GM23248 (cell line): ENCODE measurements around the gene CCDC150. TPM values are rescaled to one million over a fixed set of nuclear protein-coding genes. Genes with fewer than 3 reads are reported as not detected.
A peak's percentile ranks its signal among the peaks of the same experiment; 100 is the strongest.

Source experiments
- DNase-seq: peaks from one replicate; pipeline ENCODE4 v3.0.0-alpha.2; 2015
- H2AFZ ChIP-seq: fragments of 200-600 bp; sonication (generic); 2 replicates; pipeline ENCODE4 v1.6.1; 2016; ENCODE audit warnings: antibody characterized with exemption
- H3F3A ChIP-seq: fragments of 200-600 bp; sonication (generic); 2 replicates; pipeline ENCODE4 v1.6.1; 2016; ENCODE audit warnings: mild to moderate bottlenecking, antibody characterized with exemption, mixed run types; ENCODE audit not compliant: insufficient read depth
- H3K27ac ChIP-seq: fragments of 200-600 bp; sonication (generic); 2 replicates; pipeline ENCODE4 v1.5.1; 2016; ENCODE audit warnings: mild to moderate bottlenecking
- H3K27me3 ChIP-seq: fragments of 200-600 bp; sonication (generic); replicated peaks from 2 replicates; pipeline ENCODE4 v1.6.1; 2016; ENCODE audit warnings: mild to moderate bottlenecking; ENCODE audit not compliant: insufficient read depth
- H3K36me3 ChIP-seq: fragments of 200-600 bp; sonication (generic); 2 replicates; pipeline ENCODE4 v1.6.1; 2016; ENCODE audit warnings: low read depth, mild to moderate bottlenecking
- H3K4me1 ChIP-seq: fragments of 200-600 bp; sonication (generic); 2 replicates; pipeline ENCODE4 v1.6.1; 2016; ENCODE audit warnings: mild to moderate bottlenecking; ENCODE audit not compliant: insufficient read depth
- H3K4me2 ChIP-seq: fragments of 200-600 bp; sonication (generic); one replicate; pipeline ENCODE4 v1.6.1; 2016; ENCODE audit warnings: mild to moderate bottlenecking; ENCODE audit not compliant: unreplicated experiment
- H3K4me3 ChIP-seq: fragments of 200-600 bp; sonication (generic); 2 replicates; pipeline ENCODE4 v1.5.1; 2016; ENCODE audit warnings: mild to moderate bottlenecking
- H3K79me2 ChIP-seq: fragments of 200-600 bp; sonication (generic); 2 replicates; pipeline ENCODE4 v1.6.1; 2016; ENCODE audit warnings: mild to moderate bottlenecking; ENCODE audit not compliant: insufficient read depth
- H3K9ac ChIP-seq: fragments of 200-600 bp; sonication (generic); 2 replicates; pipeline ENCODE4 v1.6.1; 2016; ENCODE audit warnings: mild to moderate bottlenecking
- H3K9me2 ChIP-seq: fragments of 200-600 bp; sonication (generic); 2 replicates; pipeline ENCODE4 v1.6.1; 2016; ENCODE audit warnings: mixed run types, mild to moderate bottlenecking, moderate library complexity; ENCODE audit not compliant: insufficient read depth
- H3K9me3 ChIP-seq: fragments of 200-600 bp; sonication (generic); one replicate; pipeline ENCODE4 v1.6.1; 2017; ENCODE audit warnings: low read depth
- H4K20me1 ChIP-seq: fragments of 200-600 bp; sonication (generic); 2 replicates; pipeline ENCODE4 v1.6.0; 2016; ENCODE audit not compliant: insufficient read depth
- EZH2 ChIP-seq: fragments of 200-600 bp; sonication (generic); IDR thresholded peaks from 2 replicates; pipeline ENCODE4 v1.6.1; 2018; ENCODE audit warnings: antibody characterized with exemption, mild to moderate bottlenecking; ENCODE audit not compliant: insufficient read depth, poor library complexity, severe bottlenecking
- EZH2phosphoT487 ChIP-seq: fragments of 200-600 bp; sonication (generic); IDR thresholded peaks from 2 replicates; pipeline ENCODE4 v1.6.1; 2018; ENCODE audit warnings: antibody characterized with exemption, moderate library complexity, mild to moderate bottlenecking, low read depth; ENCODE audit not compliant: insufficient read depth
- WGBS, 2 experiments: methylation state at CpG; one replicate each; pipeline ENCODE4 v1.1.6; 2015 to 2017; ENCODE audit warnings: low lambda C conversion rate in 2 of 2, low coverage in 1 of 2; ENCODE audit errors: missing lambda C conversion rate in 2 of 2; 5-methylcytosine and 5-hydroxymethylcytosine counted together
- in situ Hi-C: fragments of 300-500 bp; cut with MboI; formaldehyde crosslinking; loops from 2 replicates; pipeline ENCODE4 v1.15.0; 2020
- polyA plus RNA-seq: library from polyadenylated mRNA; unstranded; fragments of >200 nt; fragmentation: Nextera tagmentation; extraction: Ambion mirVana; gene quantifications from 2 replicates; pipeline ENCODE4 v1.2.1, GENCODE V29; 2016
- small RNA-seq: library from RNA; depleted of rRNA; stranded (forward); fragments of <200 nt; gene quantifications from one replicate; pipeline ENCODE3, GENCODE V24; 2014; ENCODE audit warnings: low read depth, low replicate concordance
- total RNA-seq: library from RNA; depleted of rRNA; stranded (reverse); fragments of >200 nt; shearing (Covaris generic); gene quantifications from 2 replicates; pipeline ENCODE4 v1.2.3, GENCODE V29; 2014; rRNA removed

Gene CCDC150
- total and polyA plus RNA-seq, 2 experiments from 2014 or later = 0.65 to 2.1 TPM

DNA sequence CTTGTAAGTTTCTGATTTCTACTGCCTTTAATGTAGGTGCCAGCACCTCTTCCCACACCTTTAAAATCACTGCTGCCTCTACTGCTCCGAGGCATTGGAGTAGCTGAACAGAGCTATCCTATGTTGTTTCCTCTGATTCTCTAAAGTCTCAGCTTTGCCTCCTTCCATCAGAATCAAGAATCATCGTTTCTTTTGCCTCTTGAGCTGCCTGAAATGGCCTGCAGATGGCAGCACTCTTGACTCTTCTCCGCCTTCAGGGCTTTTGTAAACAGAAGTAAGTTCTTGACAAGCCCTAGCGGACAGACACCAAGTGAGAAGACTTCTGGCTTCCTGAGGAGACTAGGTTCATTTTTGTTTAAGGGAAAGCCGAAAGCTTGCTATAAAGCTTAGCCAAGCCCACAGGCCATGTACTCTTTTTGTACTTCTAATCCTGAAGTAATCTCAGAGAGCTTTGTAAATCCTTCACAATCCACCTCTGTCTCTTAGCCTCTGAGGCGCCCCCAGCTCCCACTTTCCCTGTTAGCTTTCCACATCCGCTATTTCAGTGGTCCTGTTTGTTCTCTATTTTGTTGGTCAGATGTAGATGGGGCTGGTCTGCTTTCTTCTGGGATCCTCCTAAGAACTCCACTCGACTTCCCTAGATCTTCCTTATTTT lies 111.6 kb downstream of the CCDC150 start:
- Histone ChIP-seq H3K9ac (no peak overlapping the region), H4K20me1 (no peaks in the 10 kb centered on the region), H3K4me2 (peak overlapping the region; percentile 12), H3K9me2 (no peaks in the 10 kb centered on the region), H3K27ac (no peak overlapping the region), H3K79me2 (no peaks in the 10 kb centered on the region), H2AFZ (peak overlapping the region; percentile 79), H3K4me1 (no peaks in the 10 kb centered on the region), H3K9me3 (no peaks in the 10 kb centered on the region), H3F3A (peaks cover 8% of the 10 kb centered on the region; the same call in 1 of the 2 replicates), H3K36me3 (no peaks in the 10 kb centered on the region), H3K4me3 (peak overlapping the region; percentile 27; the same call in 1 of the 2 replicates), H3K27me3 (no peaks in the 10 kb centered on the region)
- in situ Hi-C loops = loop anchor here (10.0 kb wide), 2 partner anchors 456 to 666 kb away; no protein-coding TSS in a partner anchor
- TF ChIP-seq EZH2phosphoT487 (no peak), EZH2 (no peak)
- peak; percentile 84 for DNase-seq
- 43 to 50% methylated on average over 8 of the region's 8 CpGs for WGBS, 2 experiments

DNA sequence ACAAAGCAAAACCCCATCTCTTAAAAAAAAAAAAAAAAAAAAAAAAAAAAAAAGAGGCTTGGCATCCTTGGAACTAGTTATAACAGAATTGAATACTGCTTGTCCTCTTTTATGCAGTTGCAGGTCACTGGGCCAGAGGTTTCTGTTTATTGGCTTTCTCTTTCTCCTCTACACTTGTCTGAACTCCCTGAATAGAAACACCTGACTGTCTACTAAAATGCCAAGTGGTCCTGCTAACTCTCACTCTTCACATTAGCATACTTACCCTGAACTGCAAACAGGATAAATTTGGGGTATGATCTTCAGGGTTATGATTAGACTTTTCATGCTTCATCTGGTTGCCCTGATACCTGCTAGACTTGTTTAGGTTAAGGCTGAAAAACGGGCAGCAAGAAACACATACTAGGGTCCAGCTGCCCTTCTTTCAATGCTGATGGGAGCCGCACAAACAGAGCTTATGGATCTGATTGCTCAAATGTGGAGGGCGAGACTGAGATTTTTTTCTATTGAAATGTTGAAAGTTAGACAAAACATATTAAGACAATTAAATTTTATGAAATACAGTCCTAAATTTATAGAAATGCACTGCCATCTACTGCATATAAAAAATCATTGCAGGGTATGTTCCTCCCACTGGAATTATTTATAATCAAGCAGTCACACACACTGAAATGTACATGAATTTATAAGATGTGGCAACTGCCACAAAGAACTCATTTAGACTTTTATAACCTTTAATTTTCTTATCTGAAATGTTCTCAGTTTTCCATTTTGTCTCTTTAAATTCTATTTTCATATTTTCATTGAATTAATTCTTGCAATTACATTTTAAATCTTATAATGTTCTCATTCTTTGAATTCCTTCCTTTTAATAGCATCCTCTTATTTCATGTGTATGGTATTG lies 119.2 kb downstream of the CCDC150 start:
- TF ChIP-seq EZH2 (no peak), EZH2phosphoT487 (no peak)
- Histone ChIP-seq H4K20me1 (no peaks in the 10 kb centered on the region), H3K4me2 (peak overlapping the region; percentile 75), H3K79me2 (no peaks in the 10 kb centered on the region), H3K4me3 (peak overlapping the region; percentile 44), H3K27ac (peak overlapping the region; percentile 37), H3K4me1 (peaks cover 14% of the 10 kb centered on the region), H3K36me3 (0 out of 2 replicates have a peak, but pooled peaks cover 7% of the 10 kb centered on the region), H2AFZ (peak overlapping the region; percentile 51), H3K9ac (peak overlapping the region; percentile 51), H3F3A (peaks cover 18% of the 10 kb centered on the region), H3K9me2 (no peaks in the 10 kb centered on the region), H3K9me3 (no peaks in the 10 kb centered on the region), H3K27me3 (no peaks in the 10 kb centered on the region)
- in situ Hi-C loops = loop anchor here (10.0 kb wide), 2 partner anchors 464 to 674 kb away; no protein-coding TSS in a partner anchor
- DNase-seq = peak; percentile 70
- WGBS, 2 experiments = 11 to 13% methylated on average over 3 of the region's 3 CpGs

DNA sequence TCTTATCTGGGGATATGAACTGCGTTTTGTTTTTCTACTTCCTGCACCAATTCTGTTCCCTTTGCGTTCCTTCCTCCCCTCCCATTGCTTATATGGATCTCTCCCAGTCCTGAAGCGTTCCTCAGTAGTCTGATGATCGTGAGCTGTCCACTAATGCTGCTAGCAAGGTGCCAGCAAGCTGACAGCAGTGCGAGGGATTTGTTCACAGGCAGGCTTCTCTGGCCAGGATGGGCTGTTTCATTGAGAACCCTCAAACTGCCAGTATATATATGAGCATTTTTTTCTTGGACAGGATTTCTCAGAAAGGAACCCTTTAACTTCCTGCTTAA lies 119.8 kb downstream of the CCDC150 start:
- no peaks in the 10 kb centered on the region for H4K20me1 ChIP-seq
- H3K9me2 ChIP-seq = no peaks in the 10 kb centered on the region
- H2AFZ ChIP-seq = peak overlapping the region; percentile 51
- peak; percentile 71 for DNase-seq
- peak overlapping the region; percentile 37 for H3K27ac ChIP-seq
- WGBS, 2 experiments = 12 to 19% methylated on average over 5 of the region's 5 CpGs
- peak overlapping the region; percentile 51 for H3K9ac ChIP-seq
- H3K79me2 ChIP-seq = no peaks in the 10 kb centered on the region
- peaks cover 18% of the 10 kb centered on the region for H3F3A ChIP-seq
- H3K9me3 ChIP-seq = no peaks in the 10 kb centered on the region
- in situ Hi-C loops = loop anchor here (10.0 kb wide), 2 partner anchors 465 to 675 kb away; no protein-coding TSS in a partner anchor
- H3K4me2 ChIP-seq = peak overlapping the region; percentile 75
- H3K27me3 ChIP-seq = no peaks in the 10 kb centered on the region
- H3K36me3 ChIP-seq = peaks cover 12% of the 10 kb centered on the region; the same call in 1 of the 2 replicates
- H3K4me3 ChIP-seq = peak overlapping the region; percentile 44
- peaks cover 14% of the 10 kb centered on the region for H3K4me1 ChIP-seq
- TF ChIP-seq EZH2 (no peak), EZH2phosphoT487 (no peak)

DNA sequence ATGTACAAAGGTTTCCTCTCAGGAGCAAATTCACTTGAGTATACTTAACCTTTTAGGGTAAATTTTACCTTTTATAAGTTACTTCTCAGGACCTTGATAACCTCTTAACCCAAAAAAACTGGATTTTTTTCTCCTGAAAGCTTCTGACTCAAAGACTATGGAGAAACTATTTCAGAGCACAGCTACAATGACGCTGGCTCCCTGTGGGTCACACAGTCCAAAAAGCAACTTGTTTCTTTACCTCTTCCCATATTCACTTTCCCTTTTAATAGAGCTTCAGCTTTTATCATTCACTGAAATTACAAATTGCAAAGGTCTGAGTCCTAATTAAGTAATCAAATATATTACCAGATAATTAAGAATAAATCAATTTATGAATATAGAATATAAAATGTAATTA lies 127.6 kb downstream of the CCDC150 start:
- Histone ChIP-seq H3K36me3 (peaks cover 59% of the 10 kb centered on the region), H3F3A (no peaks in the 10 kb centered on the region), H3K4me2 (no peak overlapping the region), H3K27me3 (no peaks in the 10 kb centered on the region), H3K79me2 (no peaks in the 10 kb centered on the region), H3K4me1 (no peaks in the 10 kb centered on the region), H3K9ac (no peak overlapping the region), H3K27ac (no peak overlapping the region), H3K9me2 (no peaks in the 10 kb centered on the region), H3K9me3 (no peaks in the 10 kb centered on the region), H3K4me3 (no peak overlapping the region), H4K20me1 (no peaks in the 10 kb centered on the region), H2AFZ (no peak overlapping the region)
- in situ Hi-C loops = no loop called here
- no peak for DNase-seq
- TF ChIP-seq EZH2 (no peak), EZH2phosphoT487 (no peak)
- WGBS, 2 experiments = 97% methylated on average over 1 of the region's 1 CpG

Small RNA genes lying within 50 kb of the gene (small RNA-seq; reads per million reads assigned to genes)
- gene RF00424 = not detected

Other genes starting within 250 kb of the CCDC150 start
- 6.5 and 10.0 TPM in 2 replicates for gene HECW2, start 46.2 kb upstream of the CCDC150 start, total RNA-seq
- 2.4 and 2.6 TPM in 2 replicates for gene HECW2, start 46.2 kb upstream of the CCDC150 start, polyA plus RNA-seq
- 30.4 and 44.6 TPM in 2 replicates for gene GTF3C3, start 160.0 kb downstream of the CCDC150 start, total RNA-seq
- 13.1 and 16.0 TPM in 2 replicates for gene GTF3C3, start 160.0 kb downstream of the CCDC150 start, polyA plus RNA-seq
- not detected in 2 replicates for gene C2orf66, start 169.6 kb downstream of the CCDC150 start, total RNA-seq
- gene C2orf66, start 169.6 kb downstream of the CCDC150 start, polyA plus RNA-seq = 0.25 TPM in 1 of 2 replicates, not detected in the other